ENCODE results near the gene CCDC71.
A peak's percentile ranks its signal among the peaks of the same experiment; 100 is the strongest.

The CCDC71 gene

GRCh38 chr3:49132073-49132436, 34.1 kb downstream of the CCDC71 start:
- no peak overlapping the region for H3K4me3 ChIP-seq (ENCODE audit: low read depth, low read length)
- no peak for TF ChIP-seq CTCF (IDR thresholded peaks at IDR 0.05; ENCODE audit: borderline replicate concordance, insufficient read depth, low read depth, low read length)

- H3K4me3 ChIP-seq (ENCODE audit: low read depth, low read length) = no peak overlapping the region
- no peak for TF ChIP-seq CTCF (IDR thresholded peaks at IDR 0.05; ENCODE audit: borderline replicate concordance, insufficient read depth, low read depth, low read length)
Measured at GRCh38 chr3:49131576-49131975, 34.6 kb downstream of the CCDC71 start.

- TF ChIP-seq CTCF (IDR thresholded peaks at IDR 0.05; ENCODE audit: borderline replicate concordance, insufficient read depth, low read depth, low read length) = no peak
- no peak overlapping the region for H3K4me3 ChIP-seq (ENCODE audit: low read depth, low read length)
Measured at GRCh38 chr3:49131040-49131439, 35.1 kb downstream of the CCDC71 start.

- H3K4me3 ChIP-seq (ENCODE audit: low read depth, low read length) = no peak overlapping the region
- peak; percentile 35; the same call in 1 of the 2 replicates for TF ChIP-seq CTCF (IDR thresholded peaks at IDR 0.05; ENCODE audit: borderline replicate concordance, insufficient read depth, low read depth, low read length)
Measured at GRCh38 chr3:49124991-49125670, 41.0 kb downstream of the CCDC71 start.

- no peak overlapping the region for H3K4me3 ChIP-seq (ENCODE audit: low read depth, low read length)
- no peak for TF ChIP-seq CTCF (IDR thresholded peaks at IDR 0.05; ENCODE audit: borderline replicate concordance, insufficient read depth, low read depth, low read length)
Measured at GRCh38 chr3:49124203-49124602, 41.9 kb downstream of the CCDC71 start.

GRCh38 chr3:49123687-49124086, 42.4 kb downstream of the CCDC71 start:
- H3K4me3 ChIP-seq (ENCODE audit: low read depth, low read length) = no peak overlapping the region

More at GRCh38 chr3:49123687-49124086, 42.4 kb downstream of the CCDC71 start:
- TF ChIP-seq CTCF (IDR thresholded peaks at IDR 0.05; ENCODE audit: borderline replicate concordance, insufficient read depth, low read depth, low read length) = no peak
